SU-DHL-6 (cell line): Measurements from ENCODE around the gene GALNT11.
"Not testable (repeated sequence)": the region's sequence is repeated elsewhere in the genome, so short reads cannot be mapped to it uniquely, and the experiment has no call there.

Experiments
- H2AFZ ChIP-seq: fragments of 200-600 bp; sonication (generic); 2 replicates; pipeline ENCODE4 v1.6.1; 2014; ENCODE audit warnings: low read depth, mild to moderate bottlenecking, moderate library complexity, mixed read lengths, antibody characterized with exemption, low read length; ENCODE audit not compliant: severe bottlenecking
- H3F3A ChIP-seq: fragments of 200-600 bp; shearing (Covaris generic); 2 replicates; pipeline ENCODE4 v1.6.0; 2016; ENCODE audit warnings: antibody characterized with exemption, mild to moderate bottlenecking; ENCODE audit not compliant: insufficient read depth
- H3K27ac ChIP-seq: fragments of 200-600 bp; sonication (generic); 2 replicates; pipeline ENCODE4 v1.5.1; 2016; ENCODE audit warnings: low read depth, mild to moderate bottlenecking, low read length, moderate library complexity, mixed read lengths
- H3K27me3 ChIP-seq: fragments of 200-600 bp; sonication (generic), shearing (Covaris generic); 2 replicates; pipeline ENCODE4 v1.6.0; 2014; ENCODE audit warnings: mild to moderate bottlenecking, low read length
- H3K36me3 ChIP-seq: fragments of 200-600 bp; sonication (generic); 2 replicates; pipeline ENCODE4 v1.6.1; 2014; ENCODE audit warnings: mild to moderate bottlenecking, low read length, mixed read lengths
- H3K4me2 ChIP-seq: fragments of 300-600, 200-600 bp; shearing (Covaris generic), sonication (generic); 2 replicates; pipeline ENCODE4 v1.6.0; 2014; ENCODE audit warnings: low read length, low read depth, mild to moderate bottlenecking; ENCODE audit not compliant: poor library complexity, severe bottlenecking
- H3K4me3 ChIP-seq: fragments of 200-600 bp; sonication (generic); 2 replicates; pipeline ENCODE4 v1.5.1; 2014; ENCODE audit warnings: antibody characterized with exemption, low read length, mild to moderate bottlenecking, mixed read lengths; ENCODE audit not compliant: insufficient read depth, poor library complexity, severe bottlenecking
- H3K79me2 ChIP-seq: fragments of 200-600 bp; sonication (generic); 2 replicates; pipeline ENCODE4 v1.6.1; 2014; ENCODE audit warnings: mild to moderate bottlenecking, low read length, moderate library complexity; ENCODE audit not compliant: insufficient read depth
- H3K9ac ChIP-seq: fragments of 200-600 bp; sonication (generic); 2 replicates; pipeline ENCODE4 v1.7.0; 2014; ENCODE audit warnings: mild to moderate bottlenecking, low read length
- H3K9me2 ChIP-seq: fragments of 200-600 bp; sonication (generic); replicated peaks from 2 replicates; pipeline ENCODE4 v1.6.1; 2014; ENCODE audit warnings: low read length; ENCODE audit not compliant: insufficient read depth
- H3K9me3 ChIP-seq: fragments of 200-600 bp; sonication (generic); 2 replicates; pipeline ENCODE4 v1.6.1; 2014; ENCODE audit warnings: low read length, mixed read lengths; ENCODE audit not compliant: insufficient read depth
- H4K20me1 ChIP-seq: fragments of 200-600 bp; sonication (generic); 2 replicates; pipeline ENCODE4 v1.6.1; 2014; ENCODE audit warnings: low read depth, mild to moderate bottlenecking, antibody characterized with exemption, low read length, moderate library complexity, mixed read lengths
- CTCF ChIP-seq: fragments of 200-600 bp; sonication (generic); IDR thresholded peaks from one replicate; pipeline ENCODE4 v1.5.1; 2017; ENCODE audit warnings: antibody characterized with exemption, mild to moderate bottlenecking, low read length, moderate library complexity; ENCODE audit not compliant: insufficient read depth, poor library complexity, severe bottlenecking
- EZH2phosphoT487 ChIP-seq: fragments of 200-600 bp; sonication (generic), shearing (Covaris generic); conservative IDR thresholded peaks from 2 replicates; pipeline ENCODE4 v1.6.1; 2018; ENCODE audit warnings: mild to moderate bottlenecking, antibody characterized with exemption, low read length, moderate library complexity, mixed read lengths

GALNT11 gene

GRCh38 chr7:152016947-152017346 lies 8.5 kb upstream of the GALNT11 start:
- H3K9me3 ChIP-seq, result no peaks in the 10 kb centered on the region
- H3K4me2 ChIP-seq, result no peak overlapping the region
- no peaks in the 10 kb centered on the region for H3K9me2 ChIP-seq
- H3K4me3 ChIP-seq, result no peak overlapping the region
- H3K9ac ChIP-seq, result no peak overlapping the region
- TF ChIP-seq CTCF (no peak), EZH2phosphoT487 (no peak)
- no peaks in the 10 kb centered on the region for H3K27me3 ChIP-seq
- no peaks in the 10 kb centered on the region for H3K79me2 ChIP-seq
- no peaks in the 10 kb centered on the region for H4K20me1 ChIP-seq
- no peak overlapping the region for H3K27ac ChIP-seq
- H3K36me3 ChIP-seq, result no peaks in the 10 kb centered on the region
- H2AFZ ChIP-seq, result no peak overlapping the region
- H3F3A ChIP-seq, result no peaks in the 10 kb centered on the region

- not testable (repeated sequence) for H3K9ac ChIP-seq, H3F3A ChIP-seq, H3K4me2 ChIP-seq, H3K9me2 ChIP-seq, H4K20me1 ChIP-seq, H3K36me3 ChIP-seq, H3K27me3 ChIP-seq, H3K27ac ChIP-seq, H2AFZ ChIP-seq, H3K9me3 ChIP-seq, H3K79me2 ChIP-seq, H3K4me3 ChIP-seq
These were observed 7.8 kb upstream of the GALNT11 start for GRCh38 chr7:152017683-152018082.

GRCh38 chr7:152021740-152022139 lies 3.7 kb upstream of the GALNT11 start:
- not testable (repeated sequence) for H3K9me3 ChIP-seq, H3K27me3 ChIP-seq, H3K36me3 ChIP-seq, H3F3A ChIP-seq, H3K79me2 ChIP-seq, H3K4me2 ChIP-seq, H4K20me1 ChIP-seq, H3K4me3 ChIP-seq, H3K27ac ChIP-seq, H3K9me2 ChIP-seq, H3K9ac ChIP-seq, H2AFZ ChIP-seq

- H3K9me3 ChIP-seq, result no peaks in the 10 kb centered on the region
- H3K27me3 ChIP-seq, result no peaks in the 10 kb centered on the region
- no peak overlapping the region for H3K9ac ChIP-seq
- no peaks in the 10 kb centered on the region for H3F3A ChIP-seq
- no peak overlapping the region for H3K27ac ChIP-seq
- no peak overlapping the region for H2AFZ ChIP-seq
- H3K79me2 ChIP-seq, result no peaks in the 10 kb centered on the region
- TF ChIP-seq CTCF (no peak), EZH2phosphoT487 (no peak)
- H3K4me3 ChIP-seq, result no peak overlapping the region
- no peaks in the 10 kb centered on the region for H3K9me2 ChIP-seq
- no peaks in the 10 kb centered on the region for H4K20me1 ChIP-seq
- no peak overlapping the region for H3K4me2 ChIP-seq
- H3K36me3 ChIP-seq, result no peaks in the 10 kb centered on the region
These were observed 740 bp downstream of the GALNT11 start for GRCh38 chr7:152025937-152026890.

GRCh38 chr7:152027491-152028365 lies 2.3 kb downstream of the GALNT11 start:
- not testable (repeated sequence) for H3K9ac ChIP-seq, H3K36me3 ChIP-seq, H3K9me3 ChIP-seq, H4K20me1 ChIP-seq, H3K79me2 ChIP-seq, H3K4me2 ChIP-seq, H2AFZ ChIP-seq, H3K4me3 ChIP-seq, H3K27me3 ChIP-seq, H3K27ac ChIP-seq, H3K9me2 ChIP-seq, H3F3A ChIP-seq
